ENCODE measurements around the gene STK32C.

STK32C gene

DNA sequence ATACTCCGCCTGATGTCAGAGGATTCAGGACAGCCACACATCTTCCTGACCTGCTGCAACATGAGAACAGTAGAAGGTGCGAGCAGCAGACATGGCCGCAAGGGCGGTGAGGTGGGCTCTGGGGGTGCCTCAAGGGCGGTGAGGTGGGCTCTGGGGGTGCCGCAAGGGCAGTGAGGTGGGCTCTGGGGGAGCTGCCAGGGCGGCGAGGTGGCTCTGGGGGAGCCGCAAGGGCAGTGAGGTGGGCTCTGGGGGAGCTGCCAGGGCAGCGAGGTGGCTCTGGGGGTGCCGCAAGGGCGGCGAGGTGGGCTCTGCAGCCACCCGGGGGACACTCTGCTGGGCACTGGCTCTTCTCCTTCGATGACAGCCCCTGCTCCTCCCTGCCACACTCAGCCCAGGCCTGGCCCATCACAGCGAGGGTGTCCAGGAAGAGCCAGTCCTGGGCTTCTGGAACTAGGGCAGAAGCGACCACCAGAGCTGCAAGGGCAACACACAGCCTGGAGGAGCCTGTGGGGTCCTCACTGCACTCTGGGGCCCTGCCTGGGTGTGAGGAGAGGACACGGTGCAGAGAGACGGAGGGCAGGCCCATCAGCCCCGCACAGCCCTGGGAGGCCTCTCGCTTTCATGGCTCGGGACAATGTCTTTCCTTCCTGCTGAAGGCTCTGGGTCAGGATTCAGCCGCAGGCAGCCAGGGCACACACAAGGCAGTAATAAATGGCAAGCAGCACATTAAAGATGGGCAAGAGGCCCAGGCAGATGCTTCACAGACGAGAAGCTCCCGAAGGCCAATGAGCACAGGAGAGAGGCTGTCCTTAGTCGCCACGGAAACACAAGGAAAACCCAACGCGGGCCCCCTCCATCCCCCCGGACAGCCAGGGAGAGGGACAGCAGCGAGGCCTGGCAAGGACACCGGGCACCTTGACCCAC, 42.5 kb downstream of the STK32C start:
- no peak overlapping the region for H3K4me3 ChIP-seq (ENCODE audit: low read length)
- no CpG with 5 or more reads among the region's 32 CpGs for WGBS (ENCODE audit: insufficient coverage, insufficient read length)
- H3K9me3 ChIP-seq (ENCODE audit: control insufficient read depth, insufficient read depth, low read length): no peaks in the 10 kb centered on the region
- no peaks in the 10 kb centered on the region for H3K36me3 ChIP-seq (ENCODE audit: control insufficient read depth, insufficient read depth, low read length)
- no peaks in the 10 kb centered on the region for H3K27me3 ChIP-seq (ENCODE audit: control insufficient read depth, insufficient read depth, low read length)
- no peak overlapping the region for H3K27ac ChIP-seq (ENCODE audit: low read length)
- no peaks in the 10 kb centered on the region; the same call in 1 of the 2 replicates for H3K4me1 ChIP-seq (ENCODE audit: control insufficient read depth, insufficient read depth, low read length)
- no peak for DNase-seq (ENCODE audit: low read depth, low spot score)

DNA sequence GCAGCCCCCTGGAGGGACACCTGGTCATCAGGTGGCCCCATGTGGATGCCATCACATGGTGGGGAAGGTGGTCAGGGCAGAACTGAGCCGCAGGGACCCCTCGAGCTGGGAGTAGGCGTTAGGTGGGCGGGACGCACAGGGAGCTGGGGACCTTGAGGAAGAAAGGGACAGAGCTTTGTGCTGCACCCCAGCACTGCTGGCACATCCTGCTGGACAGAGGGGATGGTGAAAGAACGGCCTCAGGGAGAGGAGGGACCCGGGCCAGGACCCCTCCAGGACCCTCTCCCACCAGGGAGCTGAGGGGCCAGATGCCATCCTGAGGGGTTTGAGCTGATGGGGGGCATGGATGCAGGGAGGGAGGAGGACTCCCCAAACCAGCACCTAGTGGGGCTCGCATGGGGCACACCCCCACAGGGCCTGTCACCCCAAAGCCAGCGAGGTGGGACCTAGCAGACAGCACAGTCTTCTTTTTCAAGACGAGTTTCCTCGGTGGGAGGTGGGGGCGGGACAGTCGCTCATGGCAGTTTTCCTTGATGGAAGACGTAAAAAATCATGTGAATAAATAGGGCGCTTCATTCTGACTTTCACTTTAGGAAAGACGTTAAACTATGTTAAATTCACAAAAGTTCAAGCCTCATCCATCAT, 43.3 kb downstream of the STK32C start:
- no peaks in the 10 kb centered on the region for H3K9me3 ChIP-seq (ENCODE audit: control insufficient read depth, insufficient read depth, low read length)
- H3K4me3 ChIP-seq (ENCODE audit: low read length): no peak overlapping the region
- H3K36me3 ChIP-seq (ENCODE audit: control insufficient read depth, insufficient read depth, low read length): no peaks in the 10 kb centered on the region
- H3K27ac ChIP-seq (ENCODE audit: low read length): no peak overlapping the region
- DNase-seq (ENCODE audit: low read depth, low spot score): no peak
- no CpG with 5 or more reads among the region's 16 CpGs for WGBS (ENCODE audit: insufficient coverage, insufficient read length)
- no peaks in the 10 kb centered on the region for H3K27me3 ChIP-seq (ENCODE audit: control insufficient read depth, insufficient read depth, low read length)
- no peaks in the 10 kb centered on the region; the same call in 1 of the 2 replicates for H3K4me1 ChIP-seq (ENCODE audit: control insufficient read depth, insufficient read depth, low read length)

DNA sequence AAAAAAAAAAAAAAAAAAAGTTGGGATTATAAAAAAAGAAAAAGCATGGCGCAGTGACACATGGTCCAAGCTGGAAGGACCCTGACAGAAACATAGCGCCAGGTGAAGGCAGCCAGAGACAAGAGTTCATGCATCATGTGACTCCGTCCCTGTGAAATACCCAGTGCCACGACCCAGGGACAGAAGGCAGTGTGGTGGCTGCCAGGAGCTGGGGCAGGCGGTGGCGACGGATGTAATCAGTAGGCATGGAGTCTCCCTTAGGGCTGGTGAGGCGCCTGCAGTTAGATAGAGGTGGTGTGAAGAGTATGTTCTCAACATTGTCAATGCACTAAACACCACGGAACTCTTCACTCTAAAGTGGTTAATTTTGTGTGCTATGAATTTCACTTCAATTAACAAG, 43.9 kb downstream of the STK32C start:
- no peak for DNase-seq (ENCODE audit: low read depth, low spot score)
- H3K36me3 ChIP-seq (ENCODE audit: control insufficient read depth, insufficient read depth, low read length): no peaks in the 10 kb centered on the region
- WGBS (ENCODE audit: insufficient coverage, insufficient read length): no CpG with 5 or more reads among the region's 9 CpGs

DNA sequence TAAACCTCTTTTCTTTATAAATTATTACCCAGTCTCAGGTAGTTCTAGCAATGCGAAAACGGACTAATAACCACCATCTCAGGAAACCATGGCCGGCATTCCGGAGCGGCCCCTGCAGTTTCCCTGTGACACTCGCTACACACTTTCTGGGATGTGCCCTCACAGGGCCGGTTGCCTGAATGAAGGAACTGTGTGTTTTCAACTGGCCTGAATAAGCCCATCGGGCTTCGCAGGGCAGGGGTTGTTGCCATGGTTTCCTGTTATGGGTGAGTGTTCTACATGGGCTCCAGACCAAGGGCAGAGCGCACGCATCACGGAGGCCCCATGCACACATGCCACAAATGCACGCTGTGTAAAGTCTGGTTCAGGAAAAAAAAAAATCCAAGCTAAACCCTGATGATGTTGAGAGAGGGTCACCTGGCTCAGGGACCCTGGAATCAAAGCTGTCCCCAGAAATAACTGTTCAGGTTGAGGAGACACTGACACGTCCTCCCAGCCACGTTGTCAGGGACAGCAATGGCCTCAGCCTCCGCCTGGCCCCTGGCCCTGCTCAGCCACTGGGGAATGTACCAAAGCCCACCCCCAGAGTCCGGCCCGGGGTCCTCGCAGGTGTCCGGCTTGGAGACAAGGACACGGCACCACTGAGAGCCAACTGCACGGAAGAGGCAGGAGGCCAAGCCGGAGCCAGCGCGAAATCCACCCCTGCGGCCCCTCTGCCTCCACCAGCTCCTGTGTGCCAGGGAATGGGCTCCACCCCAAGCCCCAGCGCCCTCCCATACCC, 47.9 kb downstream of the STK32C start:
- Histone ChIP-seq H3K9me3 (ENCODE audit: control insufficient read depth, insufficient read depth, low read length) (no peaks in the 10 kb centered on the region), H3K4me3 (ENCODE audit: low read length) (no peak overlapping the region), H3K36me3 (ENCODE audit: control insufficient read depth, insufficient read depth, low read length) (no peaks in the 10 kb centered on the region), H3K27me3 (ENCODE audit: control insufficient read depth, insufficient read depth, low read length) (no peaks in the 10 kb centered on the region), H3K27ac (ENCODE audit: low read length) (no peak overlapping the region), H3K4me1 (ENCODE audit: control insufficient read depth, insufficient read depth, low read length) (no peaks in the 10 kb centered on the region)
- WGBS (ENCODE audit: insufficient coverage, insufficient read length): no CpG with 5 or more reads among the region's 27 CpGs
- no peak for DNase-seq (ENCODE audit: low read depth, low spot score)

More for the DNA sequence above, 43.9 kb downstream of the STK32C start:
- Histone ChIP-seq H3K27me3 (ENCODE audit: control insufficient read depth, insufficient read depth, low read length) (no peaks in the 10 kb centered on the region), H3K9me3 (ENCODE audit: control insufficient read depth, insufficient read depth, low read length) (no peaks in the 10 kb centered on the region), H3K4me1 (ENCODE audit: control insufficient read depth, insufficient read depth, low read length) (no peaks in the 10 kb centered on the region; the same call in 1 of the 2 replicates), H3K27ac (ENCODE audit: low read length) (no peak overlapping the region), H3K4me3 (ENCODE audit: low read length) (no peak overlapping the region)

DNA sequence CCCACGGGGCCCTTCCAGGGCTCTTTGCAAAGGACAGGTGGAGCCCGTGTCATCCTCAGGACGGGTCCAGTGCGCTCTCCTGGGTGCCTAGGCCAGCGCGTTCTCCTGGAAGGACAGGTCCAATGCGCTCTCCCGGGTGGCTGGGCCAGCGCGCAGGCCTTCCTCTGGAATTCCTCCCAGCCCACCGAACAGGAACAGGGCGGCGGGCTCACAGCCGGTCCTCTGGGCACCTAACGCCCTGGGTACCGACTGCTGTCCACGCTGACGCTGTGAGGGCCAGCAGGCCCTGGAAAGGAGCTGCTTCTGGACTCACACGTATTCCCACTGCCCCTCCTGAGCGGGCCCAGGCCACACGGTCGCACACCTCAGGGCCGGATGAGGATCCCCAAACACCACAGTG, 49.3 kb downstream of the STK32C start:
- no peak for DNase-seq (ENCODE audit: low read depth, low spot score)
- H3K4me1 ChIP-seq (ENCODE audit: control insufficient read depth, insufficient read depth, low read length): no peaks in the 10 kb centered on the region
- WGBS (ENCODE audit: insufficient coverage, insufficient read length): no CpG with 5 or more reads among the region's 23 CpGs
- H3K4me3 ChIP-seq (ENCODE audit: low read length): no peak overlapping the region
- H3K27ac ChIP-seq (ENCODE audit: low read length): no peak overlapping the region
- no peaks in the 10 kb centered on the region for H3K27me3 ChIP-seq (ENCODE audit: control insufficient read depth, insufficient read depth, low read length)
- no peaks in the 10 kb centered on the region for H3K9me3 ChIP-seq (ENCODE audit: control insufficient read depth, insufficient read depth, low read length)
- no peaks in the 10 kb centered on the region for H3K36me3 ChIP-seq (ENCODE audit: control insufficient read depth, insufficient read depth, low read length)

DNA sequence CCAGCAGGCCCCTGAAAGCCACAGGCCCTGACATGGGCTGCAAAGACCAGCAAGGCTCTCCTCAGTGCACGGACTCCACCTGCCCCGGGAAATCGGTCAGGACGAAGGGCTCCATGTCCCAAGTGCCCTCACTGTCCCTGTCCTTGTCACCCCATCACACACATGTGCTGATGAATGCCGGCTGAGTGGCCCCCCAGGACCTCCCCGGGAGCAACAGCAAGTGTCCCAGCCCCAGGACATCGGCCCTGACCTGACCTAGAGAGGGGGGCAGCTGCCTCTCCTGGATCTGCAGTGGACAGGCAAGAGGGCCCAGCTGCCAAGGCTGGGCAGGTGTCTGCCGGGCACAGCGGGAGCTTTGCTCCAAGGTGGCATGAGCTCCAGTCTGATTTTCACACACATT, 49.8 kb downstream of the STK32C start:
- Histone ChIP-seq H3K9me3 (ENCODE audit: control insufficient read depth, insufficient read depth, low read length) (no peaks in the 10 kb centered on the region), H3K36me3 (ENCODE audit: control insufficient read depth, insufficient read depth, low read length) (no peaks in the 10 kb centered on the region), H3K27ac (ENCODE audit: low read length) (no peak overlapping the region), H3K27me3 (ENCODE audit: control insufficient read depth, insufficient read depth, low read length) (no peaks in the 10 kb centered on the region), H3K4me3 (ENCODE audit: low read length) (no peak overlapping the region), H3K4me1 (ENCODE audit: control insufficient read depth, insufficient read depth, low read length) (no peaks in the 10 kb centered on the region)
- no CpG with 5 or more reads among the region's 9 CpGs for WGBS (ENCODE audit: insufficient coverage, insufficient read length)
- no peak for DNase-seq (ENCODE audit: low read depth, low spot score)

DNA sequence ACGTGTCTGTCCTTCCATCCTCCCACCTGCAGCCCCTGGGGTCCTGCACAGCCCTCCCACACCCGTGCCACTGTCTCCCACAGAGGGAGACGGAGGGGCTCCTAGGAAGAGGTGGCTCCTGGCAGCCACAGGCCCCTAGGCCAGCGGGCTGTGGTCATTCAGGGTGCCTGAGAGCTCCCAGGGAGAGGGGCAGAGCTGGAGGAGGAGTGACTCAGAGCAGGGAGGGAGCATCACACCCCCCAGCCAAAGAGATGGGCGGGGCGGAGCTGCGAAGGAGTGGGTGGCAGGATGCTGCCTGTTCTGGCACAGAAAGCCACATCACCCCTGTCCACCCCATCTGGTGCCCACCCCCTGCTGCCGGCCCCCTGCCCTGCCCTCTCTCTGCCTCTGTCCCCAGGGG, 50.5 kb downstream of the STK32C start:
- H3K27me3 ChIP-seq (ENCODE audit: control insufficient read depth, insufficient read depth, low read length): no peaks in the 10 kb centered on the region
- H3K4me3 ChIP-seq (ENCODE audit: low read length): no peak overlapping the region
- no CpG with 5 or more reads among the region's 8 CpGs for WGBS (ENCODE audit: insufficient coverage, insufficient read length)
- DNase-seq (ENCODE audit: low read depth, low spot score): no peak
- no peaks in the 10 kb centered on the region for H3K36me3 ChIP-seq (ENCODE audit: control insufficient read depth, insufficient read depth, low read length)
- no peaks in the 10 kb centered on the region for H3K9me3 ChIP-seq (ENCODE audit: control insufficient read depth, insufficient read depth, low read length)
- H3K4me1 ChIP-seq (ENCODE audit: control insufficient read depth, insufficient read depth, low read length): no peaks in the 10 kb centered on the region
- H3K27ac ChIP-seq (ENCODE audit: low read length): no peak overlapping the region

DNA sequence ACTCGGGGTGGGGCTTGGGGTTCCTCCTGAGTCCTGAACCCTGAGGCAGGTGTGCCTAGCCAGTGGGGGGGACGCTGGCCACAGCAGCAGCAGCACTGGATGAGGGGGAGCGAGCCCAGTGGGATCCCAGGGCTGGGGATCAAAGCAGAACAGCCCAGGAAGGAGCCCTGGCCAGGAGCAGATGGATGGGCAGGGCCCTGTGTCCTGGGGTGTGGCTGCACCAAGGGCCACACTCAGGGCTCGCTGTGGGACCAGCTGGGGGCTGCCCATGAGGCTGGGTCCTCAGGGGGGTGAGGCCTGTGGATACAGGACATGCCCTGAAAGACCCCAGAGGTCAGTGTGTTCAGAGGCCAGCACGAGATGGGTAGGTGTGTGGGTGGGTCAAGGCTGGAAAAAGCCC, 50.9 kb downstream of the STK32C start:
- no peak overlapping the region for H3K4me3 ChIP-seq (ENCODE audit: low read length)
- no peak overlapping the region for H3K27ac ChIP-seq (ENCODE audit: low read length)
- no peaks in the 10 kb centered on the region for H3K36me3 ChIP-seq (ENCODE audit: control insufficient read depth, insufficient read depth, low read length)
- no peak for DNase-seq (ENCODE audit: low read depth, low spot score)
- H3K27me3 ChIP-seq (ENCODE audit: control insufficient read depth, insufficient read depth, low read length): no peaks in the 10 kb centered on the region
- no peaks in the 10 kb centered on the region for H3K9me3 ChIP-seq (ENCODE audit: control insufficient read depth, insufficient read depth, low read length)
- no CpG with 5 or more reads among the region's 5 CpGs for WGBS (ENCODE audit: insufficient coverage, insufficient read length)
- H3K4me1 ChIP-seq (ENCODE audit: control insufficient read depth, insufficient read depth, low read length): no peaks in the 10 kb centered on the region

DNA sequence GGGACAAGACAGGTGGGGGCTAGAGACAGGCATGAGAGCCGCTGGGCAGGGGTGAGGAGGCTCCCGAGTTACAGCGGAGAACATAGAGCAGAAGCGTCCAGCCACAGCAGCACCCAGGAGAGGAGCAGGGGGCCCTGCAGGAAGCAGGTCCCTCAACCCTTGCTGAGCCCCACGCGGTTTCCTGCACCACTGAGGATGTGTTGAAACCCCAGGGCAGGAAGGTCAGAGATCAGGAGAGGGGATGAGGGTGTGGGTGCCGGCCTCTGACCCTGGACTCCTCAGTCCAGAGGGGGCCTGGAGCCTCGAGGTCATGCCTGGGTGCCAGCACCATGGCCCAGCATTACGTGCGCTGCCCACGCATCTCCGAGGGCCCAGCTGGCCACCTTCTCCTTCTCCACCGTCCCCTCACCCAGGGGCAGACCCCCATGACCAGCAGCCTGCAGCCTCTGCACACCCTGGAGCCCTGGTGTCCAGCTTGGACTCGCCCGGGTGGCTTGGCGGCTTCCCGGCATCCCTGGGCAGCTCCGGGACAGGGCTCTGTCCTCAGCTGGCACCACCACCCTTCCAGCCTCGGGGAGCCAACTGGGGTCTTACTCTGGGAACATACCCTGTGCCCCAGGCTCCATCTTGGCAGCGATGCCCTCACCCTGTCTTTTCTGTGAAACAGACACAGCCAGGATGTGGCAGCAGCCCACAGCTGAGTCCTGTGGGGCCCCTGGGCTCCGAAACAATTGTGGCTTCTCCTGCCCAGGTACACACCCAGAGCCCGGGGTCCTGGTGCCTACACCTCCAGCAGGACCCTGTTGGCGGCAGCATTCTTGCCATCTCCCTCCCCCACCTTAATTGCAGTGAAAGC, 52.0 kb downstream of the STK32C start:
- no CpG with 5 or more reads among the region's 23 CpGs for WGBS (ENCODE audit: insufficient coverage, insufficient read length)
- H3K27ac ChIP-seq (ENCODE audit: low read length): no peak overlapping the region

DNA sequence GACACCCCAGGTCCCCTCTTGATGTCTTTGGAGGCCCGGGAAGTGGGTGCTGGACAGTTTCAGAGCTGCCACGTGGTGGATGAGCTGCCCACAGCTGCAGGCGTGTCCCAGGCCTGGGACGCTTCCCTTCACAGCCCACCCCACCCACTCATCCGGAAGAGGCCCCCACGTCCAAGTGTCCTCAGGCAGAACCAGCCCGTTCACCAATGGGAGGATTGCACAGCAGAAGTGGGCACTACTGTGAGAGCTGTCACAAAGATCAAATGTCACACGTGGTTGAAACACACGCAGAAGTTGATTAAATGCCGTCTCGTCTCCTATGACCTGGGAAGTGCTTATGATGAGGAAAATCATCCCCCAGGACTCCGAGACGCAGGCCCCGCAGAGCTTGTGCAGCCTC, 52.9 kb downstream of the STK32C start:
- Histone ChIP-seq H3K4me3 (ENCODE audit: low read length) (no peak overlapping the region), H3K36me3 (ENCODE audit: control insufficient read depth, insufficient read depth, low read length) (no peaks in the 10 kb centered on the region), H3K4me1 (ENCODE audit: control insufficient read depth, insufficient read depth, low read length) (no peaks in the 10 kb centered on the region), H3K27ac (ENCODE audit: low read length) (no peak overlapping the region), H3K27me3 (ENCODE audit: control insufficient read depth, insufficient read depth, low read length) (no peaks in the 10 kb centered on the region), H3K9me3 (ENCODE audit: control insufficient read depth, insufficient read depth, low read length) (no peaks in the 10 kb centered on the region)
- WGBS (ENCODE audit: insufficient coverage, insufficient read length): no CpG with 5 or more reads among the region's 14 CpGs
- no peak for DNase-seq (ENCODE audit: low read depth, low spot score)

More for the DNA sequence above, 52.0 kb downstream of the STK32C start:
- no peaks in the 10 kb centered on the region for H3K27me3 ChIP-seq (ENCODE audit: control insufficient read depth, insufficient read depth, low read length)
- H3K4me3 ChIP-seq (ENCODE audit: low read length): no peak overlapping the region
- no peaks in the 10 kb centered on the region for H3K4me1 ChIP-seq (ENCODE audit: control insufficient read depth, insufficient read depth, low read length)
- no peak for DNase-seq (ENCODE audit: low read depth, low spot score)
- H3K36me3 ChIP-seq (ENCODE audit: control insufficient read depth, insufficient read depth, low read length): no peaks in the 10 kb centered on the region
- H3K9me3 ChIP-seq (ENCODE audit: control insufficient read depth, insufficient read depth, low read length): no peaks in the 10 kb centered on the region
